Neural progenitor cell (in vitro differentiated cells): ENCODE measurements around the gene FARP1.

ENCODE experiments used
- CTCF ChIP-seq: fragments of 200-600 bp; sonication (generic); IDR thresholded peaks from 2 replicates; pipeline ENCODE4 v1.5.1; 2017; ENCODE audit warnings: antibody characterized with exemption, mild to moderate bottlenecking
- EZH2 ChIP-seq: fragments of 200-600 bp; sonication (generic); IDR thresholded peaks from 2 replicates; pipeline ENCODE4 v1.6.1; 2017; ENCODE audit warnings: antibody characterized with exemption, mild to moderate bottlenecking, moderate library complexity
- EZH2phosphoT487 ChIP-seq: fragments of 200-600 bp; sonication (generic); IDR thresholded peaks from 2 replicates; pipeline ENCODE4 v1.6.1; 2017; ENCODE audit warnings: antibody characterized with exemption

GRCh38 chr13:98199480-98199879, 56.6 kb downstream of the FARP1 start:
- TF ChIP-seq EZH2, result no peak
- TF ChIP-seq CTCF, result no peak
- TF ChIP-seq EZH2phosphoT487, result no peak
